K562 (cell line): ENCODE measurements around the gene IP6K1. TPM values are rescaled to one million over a fixed set of nuclear protein-coding genes. Genes with fewer than 3 reads are reported as not detected.

Source experiments
- HSF4 ChIP-seq: fragments of 250-450 bp; sonication (Bioruptor Pico); IDR thresholded peaks from 2 replicates; pipeline ENCODE4 v2.1.2; 2022; ENCODE audit warnings: mild to moderate bottlenecking, moderate library complexity, borderline replicate concordance
- TEAD1 ChIP-seq, 2 experiments: fragments of 450-650 bp in 1 of 2; sonication (generic) in 1 of 2; formaldehyde crosslinking; IDR thresholded peaks; 2 replicates each; pipeline versions ENCODE4 v1.4.0 to v1.8.0; 2020 to 2022; ENCODE audit warnings: mild to moderate bottlenecking in 2 of 2, missing genetic modification reagents in 1 of 2
- ZNF75A ChIP-seq: fragments of 450-650 bp; formaldehyde crosslinking; IDR thresholded peaks from 2 replicates; pipeline ENCODE4 v1.4.0; 2020; ENCODE audit warnings: mild to moderate bottlenecking
- polyA plus RNA-seq, 8 experiments: library from polyadenylated mRNA; depleted of rRNA in 4 of 8; stranded (reverse) in 5 of 8; unstranded in 3 of 8; fragments of >200 nt; fragmentation: Nextera tagmentation in 2 of 8; fragmentation: Illumina TruSeq in 1 of 8; extraction: Ambion mirVana in 2 of 8; extraction: Trizol in 1 of 8; gene quantifications; 2 replicates each; pipeline versions ENCODE4 v1.2.1 to v1.2.3, GENCODE V29; 2011 to 2014; ENCODE audit warnings: inconsistent platforms in 1 of 8, missing spikeins in 1 of 8
- total RNA-seq, 7 experiments: library from RNA; depleted of rRNA in 6 of 7; stranded (reverse); fragments of >200 nt in 6 of 7; fragmentation: Illumina TruSeq in 2 of 7; extraction: Trizol in 2 of 7; gene quantifications; 2 replicates each; pipeline versions ENCODE4 v1.2.1 to v1.2.3, GENCODE V29; 2011 to 2021; ENCODE audit warnings: low replicate concordance in 1 of 7
- TF ChIP-seq, protein P1 (sequence below): fragments of 200-600 bp; sonication (generic); IDR thresholded peaks from one replicate; pipeline ENCODE4 v1.6.1; 2012; ENCODE audit warnings: mild to moderate bottlenecking, low read depth, low read length, inconsistent platforms
- TF ChIP-seq, protein P2 (sequence below): fragments of 250-450 bp; sonication (Bioruptor Pico); IDR thresholded peaks from 2 replicates; pipeline ENCODE4 v1.5.0; 2021

The IP6K1 gene
- total and polyA plus RNA-seq, 9 of the 15 experiments (the other 6 are each of a cell fraction or from before 2014, with no cell fraction given), result 0.46 to 29.2 (median 13.1) TPM

DNA sequence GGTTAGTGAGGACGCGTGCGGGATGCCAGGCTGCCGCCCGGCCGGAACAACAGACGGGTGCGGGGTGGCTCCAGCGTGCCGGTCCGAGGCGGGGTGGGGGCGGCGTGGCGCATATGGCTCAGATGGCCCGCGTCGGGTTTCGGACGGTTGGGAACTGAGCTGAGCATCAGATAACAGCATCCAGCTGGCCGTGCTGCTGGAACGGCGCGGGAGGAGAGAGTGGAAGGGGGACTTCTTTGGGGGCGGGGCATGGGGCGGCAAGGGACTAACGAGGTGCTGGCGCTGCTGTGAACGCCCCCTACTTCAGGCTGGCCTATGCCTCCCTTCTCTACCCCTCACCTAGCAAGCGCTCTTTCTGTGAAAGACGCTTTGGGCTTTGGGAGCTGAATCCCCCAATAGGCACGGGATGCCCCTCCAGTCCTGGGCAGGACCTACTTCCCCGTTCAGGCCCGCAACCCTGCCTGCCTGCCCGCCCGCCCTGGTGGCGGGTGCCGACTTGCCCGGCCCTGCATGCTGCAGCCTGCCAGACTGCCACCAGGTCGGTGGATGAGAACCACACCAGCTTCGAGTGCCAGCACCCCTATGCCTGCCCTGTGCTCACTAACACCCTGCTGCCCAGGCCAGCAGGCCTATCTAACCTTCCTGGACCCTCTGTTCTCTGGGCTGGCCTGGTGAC is 17.3 kb upstream of the IP6K1 start (continued):
- TF ChIP-seq, protein P1, sequence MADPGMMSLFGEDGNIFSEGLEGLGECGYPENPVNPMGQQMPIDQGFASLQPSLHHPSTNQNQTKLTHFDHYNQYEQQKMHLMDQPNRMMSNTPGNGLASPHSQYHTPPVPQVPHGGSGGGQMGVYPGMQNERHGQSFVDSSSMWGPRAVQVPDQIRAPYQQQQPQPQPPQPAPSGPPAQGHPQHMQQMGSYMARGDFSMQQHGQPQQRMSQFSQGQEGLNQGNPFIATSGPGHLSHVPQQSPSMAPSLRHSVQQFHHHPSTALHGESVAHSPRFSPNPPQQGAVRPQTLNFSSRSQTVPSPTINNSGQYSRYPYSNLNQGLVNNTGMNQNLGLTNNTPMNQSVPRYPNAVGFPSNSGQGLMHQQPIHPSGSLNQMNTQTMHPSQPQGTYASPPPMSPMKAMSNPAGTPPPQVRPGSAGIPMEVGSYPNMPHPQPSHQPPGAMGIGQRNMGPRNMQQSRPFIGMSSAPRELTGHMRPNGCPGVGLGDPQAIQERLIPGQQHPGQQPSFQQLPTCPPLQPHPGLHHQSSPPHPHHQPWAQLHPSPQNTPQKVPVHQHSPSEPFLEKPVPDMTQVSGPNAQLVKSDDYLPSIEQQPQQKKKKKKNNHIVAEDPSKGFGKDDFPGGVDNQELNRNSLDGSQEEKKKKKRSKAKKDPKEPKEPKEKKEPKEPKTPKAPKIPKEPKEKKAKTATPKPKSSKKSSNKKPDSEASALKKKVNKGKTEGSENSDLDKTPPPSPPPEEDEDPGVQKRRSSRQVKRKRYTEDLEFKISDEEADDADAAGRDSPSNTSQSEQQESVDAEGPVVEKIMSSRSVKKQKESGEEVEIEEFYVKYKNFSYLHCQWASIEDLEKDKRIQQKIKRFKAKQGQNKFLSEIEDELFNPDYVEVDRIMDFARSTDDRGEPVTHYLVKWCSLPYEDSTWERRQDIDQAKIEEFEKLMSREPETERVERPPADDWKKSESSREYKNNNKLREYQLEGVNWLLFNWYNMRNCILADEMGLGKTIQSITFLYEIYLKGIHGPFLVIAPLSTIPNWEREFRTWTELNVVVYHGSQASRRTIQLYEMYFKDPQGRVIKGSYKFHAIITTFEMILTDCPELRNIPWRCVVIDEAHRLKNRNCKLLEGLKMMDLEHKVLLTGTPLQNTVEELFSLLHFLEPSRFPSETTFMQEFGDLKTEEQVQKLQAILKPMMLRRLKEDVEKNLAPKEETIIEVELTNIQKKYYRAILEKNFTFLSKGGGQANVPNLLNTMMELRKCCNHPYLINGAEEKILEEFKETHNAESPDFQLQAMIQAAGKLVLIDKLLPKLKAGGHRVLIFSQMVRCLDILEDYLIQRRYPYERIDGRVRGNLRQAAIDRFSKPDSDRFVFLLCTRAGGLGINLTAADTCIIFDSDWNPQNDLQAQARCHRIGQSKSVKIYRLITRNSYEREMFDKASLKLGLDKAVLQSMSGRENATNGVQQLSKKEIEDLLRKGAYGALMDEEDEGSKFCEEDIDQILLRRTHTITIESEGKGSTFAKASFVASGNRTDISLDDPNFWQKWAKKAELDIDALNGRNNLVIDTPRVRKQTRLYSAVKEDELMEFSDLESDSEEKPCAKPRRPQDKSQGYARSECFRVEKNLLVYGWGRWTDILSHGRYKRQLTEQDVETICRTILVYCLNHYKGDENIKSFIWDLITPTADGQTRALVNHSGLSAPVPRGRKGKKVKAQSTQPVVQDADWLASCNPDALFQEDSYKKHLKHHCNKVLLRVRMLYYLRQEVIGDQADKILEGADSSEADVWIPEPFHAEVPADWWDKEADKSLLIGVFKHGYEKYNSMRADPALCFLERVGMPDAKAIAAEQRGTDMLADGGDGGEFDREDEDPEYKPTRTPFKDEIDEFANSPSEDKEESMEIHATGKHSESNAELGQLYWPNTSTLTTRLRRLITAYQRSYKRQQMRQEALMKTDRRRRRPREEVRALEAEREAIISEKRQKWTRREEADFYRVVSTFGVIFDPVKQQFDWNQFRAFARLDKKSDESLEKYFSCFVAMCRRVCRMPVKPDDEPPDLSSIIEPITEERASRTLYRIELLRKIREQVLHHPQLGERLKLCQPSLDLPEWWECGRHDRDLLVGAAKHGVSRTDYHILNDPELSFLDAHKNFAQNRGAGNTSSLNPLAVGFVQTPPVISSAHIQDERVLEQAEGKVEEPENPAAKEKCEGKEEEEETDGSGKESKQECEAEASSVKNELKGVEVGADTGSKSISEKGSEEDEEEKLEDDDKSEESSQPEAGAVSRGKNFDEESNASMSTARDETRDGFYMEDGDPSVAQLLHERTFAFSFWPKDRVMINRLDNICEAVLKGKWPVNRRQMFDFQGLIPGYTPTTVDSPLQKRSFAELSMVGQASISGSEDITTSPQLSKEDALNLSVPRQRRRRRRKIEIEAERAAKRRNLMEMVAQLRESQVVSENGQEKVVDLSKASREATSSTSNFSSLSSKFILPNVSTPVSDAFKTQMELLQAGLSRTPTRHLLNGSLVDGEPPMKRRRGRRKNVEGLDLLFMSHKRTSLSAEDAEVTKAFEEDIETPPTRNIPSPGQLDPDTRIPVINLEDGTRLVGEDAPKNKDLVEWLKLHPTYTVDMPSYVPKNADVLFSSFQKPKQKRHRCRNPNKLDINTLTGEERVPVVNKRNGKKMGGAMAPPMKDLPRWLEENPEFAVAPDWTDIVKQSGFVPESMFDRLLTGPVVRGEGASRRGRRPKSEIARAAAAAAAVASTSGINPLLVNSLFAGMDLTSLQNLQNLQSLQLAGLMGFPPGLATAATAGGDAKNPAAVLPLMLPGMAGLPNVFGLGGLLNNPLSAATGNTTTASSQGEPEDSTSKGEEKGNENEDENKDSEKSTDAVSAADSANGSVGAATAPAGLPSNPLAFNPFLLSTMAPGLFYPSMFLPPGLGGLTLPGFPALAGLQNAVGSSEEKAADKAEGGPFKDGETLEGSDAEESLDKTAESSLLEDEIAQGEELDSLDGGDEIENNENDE, result no peak
- TF ChIP-seq HSF4 (CRISPR knock-in tag), result no peak
- TF ChIP-seq TEAD1 (CRISPR knock-in tag; IDR thresholded peaks at IDR 0.05), result no peak
- TF ChIP-seq, protein P2, sequence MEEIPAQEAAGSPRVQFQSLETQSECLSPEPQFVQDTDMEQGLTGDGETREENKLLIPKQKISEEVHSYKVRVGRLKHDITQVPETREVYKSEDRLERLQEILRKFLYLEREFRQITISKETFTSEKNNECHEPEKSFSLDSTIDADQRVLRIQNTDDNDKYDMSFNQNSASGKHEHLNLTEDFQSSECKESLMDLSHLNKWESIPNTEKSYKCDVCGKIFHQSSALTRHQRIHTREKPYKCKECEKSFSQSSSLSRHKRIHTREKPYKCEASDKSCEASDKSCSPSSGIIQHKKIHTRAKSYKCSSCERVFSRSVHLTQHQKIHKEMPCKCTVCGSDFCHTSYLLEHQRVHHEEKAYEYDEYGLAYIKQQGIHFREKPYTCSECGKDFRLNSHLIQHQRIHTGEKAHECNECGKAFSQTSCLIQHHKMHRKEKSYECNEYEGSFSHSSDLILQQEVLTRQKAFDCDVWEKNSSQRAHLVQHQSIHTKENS, result no peak
- TF ChIP-seq ZNF75A (CRISPR knock-in tag), result no peak
- TF ChIP-seq, all 486 proteins: peak for 18
